Activated T-helper 17 cell treated with anti-CD3 and anti-CD28 coated beads, Interleukin-2, amount 50 U/mL, for 72 hours (primary cell): ENCODE measurements around the gene ZNF821. TPM values are rescaled to one million over a fixed set of nuclear protein-coding genes. Genes with fewer than 3 reads are reported as not detected.
"Not testable (repeated sequence)": the region's sequence is repeated elsewhere in the genome, so short reads cannot be mapped to it uniquely, and the experiment has no call there.

Experiments
- ATAC-seq: fragments of 150-1000 bp; cut with Tn5 transposase; replicated peaks from 2 replicates; pipeline ENCODE4 v1.10.0; 2021; ENCODE audit warnings: mild to moderate bottlenecking, moderate library complexity
- H3K27ac Mint-ChIP-seq: one replicate; pipeline ENCODE4 v1.8.0; 2022; ENCODE audit warnings: mixed read lengths
- H3K27me3 Mint-ChIP-seq: one replicate; pipeline ENCODE4 v1.8.0; 2022; ENCODE audit warnings: mixed read lengths
- H3K36me3 Mint-ChIP-seq: one replicate; pipeline ENCODE4 v1.8.0; 2022; ENCODE audit warnings: low read depth, mild to moderate bottlenecking, mixed read lengths
- H3K4me1 Mint-ChIP-seq: one replicate; pipeline ENCODE4 v1.8.0; 2022; ENCODE audit warnings: mixed read lengths
- H3K4me3 Mint-ChIP-seq: one replicate; pipeline ENCODE4 v1.8.0; 2022; ENCODE audit warnings: mild to moderate bottlenecking, mixed read lengths
- H3K9me3 Mint-ChIP-seq: one replicate; pipeline ENCODE4 v1.8.0; 2022; ENCODE audit warnings: mixed read lengths
- total RNA-seq, 2 donors: library from RNA; stranded (reverse); gene quantifications; one replicate each; pipeline ENCODE4 v1.2.3, GENCODE V29; 2022

ZNF821 gene
- total RNA-seq, 2 donors from 2014 or later, result 6.3 to 12.2 TPM

GRCh38 chr16:71893888-71894228, 9.9 kb upstream of the ZNF821 start:
- peak overlapping the region; percentile 96 for H3K27ac Mint-ChIP-seq

GRCh38 chr16:71889147-71889546, 5.2 kb upstream of the ZNF821 start:
- Mint-ChIP-seq H3K27me3 (no peaks in the 10 kb centered on the region), H3K27ac (no peak overlapping the region), H3K9me3 (no peaks in the 10 kb centered on the region), H3K4me3 (no peak overlapping the region), H3K36me3 (peaks cover 5% of the 10 kb centered on the region), H3K4me1 (peaks cover 4% of the 10 kb centered on the region)
- ATAC-seq, result no peak

More at GRCh38 chr16:71893888-71894228, 9.9 kb upstream of the ZNF821 start:
- ATAC-seq, result no peak
- H3K36me3 Mint-ChIP-seq, result peaks cover 39% of the 10 kb centered on the region
- H3K4me3 Mint-ChIP-seq, result peak overlapping the region; percentile 92
- no peaks in the 10 kb centered on the region for H3K9me3 Mint-ChIP-seq
- H3K27me3 Mint-ChIP-seq, result no peaks in the 10 kb centered on the region
- H3K4me1 Mint-ChIP-seq, result peaks cover 4% of the 10 kb centered on the region

DNA sequence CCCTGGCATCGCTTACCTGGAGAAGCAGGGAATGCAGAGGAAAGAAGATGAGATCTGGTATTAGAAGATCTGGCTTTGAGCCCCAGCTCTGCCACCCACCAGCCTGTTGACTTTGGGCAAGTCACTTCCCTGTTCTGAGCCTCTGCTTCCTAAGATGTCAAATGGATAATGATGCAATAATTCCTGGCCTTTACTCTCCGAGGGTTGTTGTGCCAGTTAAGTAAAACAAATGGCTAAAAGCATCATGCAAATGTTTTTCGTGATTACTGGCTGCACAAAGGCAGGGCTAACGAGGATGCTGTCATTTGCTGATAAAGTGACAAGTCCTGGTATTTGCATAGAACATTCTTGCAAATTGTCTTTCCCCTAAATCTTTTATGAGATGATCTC, 1.3 kb upstream of the ZNF821 start:
- Mint-ChIP-seq H3K36me3 (peaks cover 12% of the 10 kb centered on the region), H3K27me3 (no peaks in the 10 kb centered on the region), H3K27ac (peak overlapping the region; percentile 94), H3K4me3 (peak overlapping the region; percentile 95), H3K9me3 (no peaks in the 10 kb centered on the region), H3K4me1 (peaks cover 20% of the 10 kb centered on the region)
- no peak for ATAC-seq

DNA sequence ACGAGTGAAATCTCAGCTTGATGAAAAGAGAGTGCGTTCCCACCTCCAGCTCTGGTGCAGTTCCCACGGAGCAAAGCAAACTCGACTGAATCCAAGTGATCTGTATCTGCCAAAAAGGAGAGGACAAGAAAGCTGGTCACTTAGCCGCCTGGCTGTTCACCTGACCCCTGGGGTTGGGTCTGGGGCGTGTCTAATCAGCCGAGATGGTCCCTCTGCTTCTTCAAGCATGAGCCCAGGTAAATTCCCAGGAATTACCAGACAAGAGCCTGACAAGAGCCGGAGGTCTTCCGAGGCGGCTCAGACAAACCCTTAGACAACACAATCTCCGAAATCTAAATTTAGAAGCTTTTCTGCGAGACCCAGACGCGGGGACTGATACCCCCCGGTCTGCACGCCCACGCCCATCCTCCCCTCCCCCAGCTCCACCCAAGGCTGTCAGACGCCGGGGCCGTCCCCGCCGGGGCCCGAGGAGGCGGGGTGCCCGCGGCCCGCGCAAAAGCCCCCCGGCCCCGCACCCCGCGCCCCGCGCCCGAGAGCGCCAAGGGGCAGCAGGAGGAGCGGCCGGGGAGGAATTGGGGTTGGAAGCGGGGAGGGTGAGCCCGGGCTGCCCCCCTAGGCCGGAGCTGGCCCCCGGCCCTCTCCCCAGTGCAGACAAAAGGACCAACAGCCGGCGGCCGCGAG, 674 bp downstream of the ZNF821 start:
- H3K4me1 Mint-ChIP-seq, result peaks cover 28% of the 10 kb centered on the region
- H3K27me3 Mint-ChIP-seq, result no peaks in the 10 kb centered on the region
- H3K27ac Mint-ChIP-seq, result peak overlapping the region; percentile 91
- H3K9me3 Mint-ChIP-seq, result no peaks in the 10 kb centered on the region
- ATAC-seq, result peak; percentile 31
- H3K36me3 Mint-ChIP-seq, result peaks cover 29% of the 10 kb centered on the region
- H3K4me3 Mint-ChIP-seq, result peak overlapping the region; percentile 89

GRCh38 chr16:71882505-71883167, 1.3 kb downstream of the ZNF821 start:
- Mint-ChIP-seq H3K4me3 (peak overlapping the region; percentile 89), H3K4me1 (peaks cover 28% of the 10 kb centered on the region), H3K36me3 (peaks cover 33% of the 10 kb centered on the region), H3K27ac (peak overlapping the region; percentile 91), H3K27me3 (no peaks in the 10 kb centered on the region), H3K9me3 (no peaks in the 10 kb centered on the region)
- ATAC-seq, result peak; percentile 64

GRCh38 chr16:71880176-71880575, 3.8 kb downstream of the ZNF821 start:
- no peak for ATAC-seq
- Mint-ChIP-seq H3K4me3 (no peak overlapping the region), H3K27ac (no peak overlapping the region), H3K36me3 (peaks cover 44% of the 10 kb centered on the region), H3K27me3 (no peaks in the 10 kb centered on the region), H3K9me3 (no peaks in the 10 kb centered on the region), H3K4me1 (peaks cover 28% of the 10 kb centered on the region)

DNA sequence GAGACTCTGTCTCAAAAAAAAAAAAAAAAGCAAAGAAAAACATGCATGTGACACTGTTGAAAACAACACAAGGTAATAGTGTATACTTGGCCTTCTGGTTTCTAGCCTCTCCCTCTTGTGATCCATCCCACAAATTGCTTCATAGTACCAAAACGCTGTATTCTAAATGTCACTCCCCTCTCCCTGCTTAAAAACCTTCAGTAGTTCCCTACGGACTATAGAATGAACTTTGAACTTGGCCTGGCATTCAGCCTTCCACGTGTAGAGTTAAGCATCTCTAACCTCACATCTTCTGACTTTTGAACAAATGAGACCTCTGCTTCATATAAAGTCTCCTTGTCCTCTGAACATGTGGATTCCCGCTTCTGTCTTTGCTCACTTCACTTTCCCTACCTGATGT, 5.1 kb downstream of the ZNF821 start:
- Mint-ChIP-seq H3K4me1 (peaks cover 24% of the 10 kb centered on the region), H3K36me3 (peaks cover 49% of the 10 kb centered on the region), H3K9me3 (no peaks in the 10 kb centered on the region), H3K27me3 (no peaks in the 10 kb centered on the region), H3K27ac (no peak overlapping the region), H3K4me3 (no peak overlapping the region)
- ATAC-seq, result no peak

DNA sequence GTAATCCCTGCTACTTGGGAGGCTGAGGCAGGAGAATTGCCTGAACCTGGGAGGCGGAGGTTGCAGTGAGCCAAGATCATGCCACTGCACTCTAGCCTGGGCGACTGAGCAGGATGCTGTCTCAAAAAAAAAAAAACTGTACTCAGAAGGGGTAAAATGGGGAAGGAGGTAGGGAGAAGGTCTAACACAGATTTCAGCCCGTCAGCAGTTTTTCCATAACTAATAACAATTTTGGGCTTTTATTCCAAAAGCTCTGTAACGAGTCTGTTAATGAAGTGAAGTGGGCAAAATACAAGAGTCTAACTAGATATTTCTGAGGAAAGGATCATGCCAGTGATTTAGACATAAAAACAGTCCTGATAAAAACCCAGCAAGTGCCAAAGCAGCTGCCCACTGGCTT, 10.8 kb downstream of the ZNF821 start:
- Mint-ChIP-seq H3K4me1 (peaks cover 15% of the 10 kb centered on the region), H3K4me3 (no peak overlapping the region), H3K27me3 (no peaks in the 10 kb centered on the region), H3K36me3 (peaks cover 34% of the 10 kb centered on the region), H3K9me3 (no peaks in the 10 kb centered on the region), H3K27ac (peak overlapping the region; percentile 38)
- ATAC-seq, result no peak

- Mint-ChIP-seq H3K4me3 (no peak overlapping the region), H3K36me3 (peaks cover 43% of the 10 kb centered on the region), H3K27me3 (no peaks in the 10 kb centered on the region), H3K4me1 (peaks cover 15% of the 10 kb centered on the region), H3K27ac (peak overlapping the region; percentile 73), H3K9me3 (no peaks in the 10 kb centered on the region)
- peak; percentile 58 for ATAC-seq
These were observed 13.2 kb downstream of the ZNF821 start for GRCh38 chr16:71870818-71871217.

GRCh38 chr16:71869089-71869488, 14.9 kb downstream of the ZNF821 start:
- no peaks in the 10 kb centered on the region for H3K27me3 Mint-ChIP-seq
- H3K9me3 Mint-ChIP-seq, result no peaks in the 10 kb centered on the region
- H3K4me1 Mint-ChIP-seq, result peaks cover 15% of the 10 kb centered on the region
- H3K4me3 Mint-ChIP-seq, result no peak overlapping the region
- ATAC-seq, result no peak
- peaks cover 48% of the 10 kb centered on the region for H3K36me3 Mint-ChIP-seq
- no peak overlapping the region for H3K27ac Mint-ChIP-seq

GRCh38 chr16:71867939-71868338, 16.0 kb downstream of the ZNF821 start:
- H3K9me3 Mint-ChIP-seq, result no peaks in the 10 kb centered on the region
- no peak overlapping the region for H3K27ac Mint-ChIP-seq
- ATAC-seq, result no peak
- H3K4me1 Mint-ChIP-seq, result peaks cover 11% of the 10 kb centered on the region
- no peaks in the 10 kb centered on the region for H3K27me3 Mint-ChIP-seq
- peaks cover 53% of the 10 kb centered on the region for H3K36me3 Mint-ChIP-seq
- no peak overlapping the region for H3K4me3 Mint-ChIP-seq

GRCh38 chr16:71867175-71867574, 16.8 kb downstream of the ZNF821 start:
- not testable (repeated sequence) for H3K27ac Mint-ChIP-seq
- H3K36me3 Mint-ChIP-seq, result peaks cover 59% of the 10 kb centered on the region

DNA sequence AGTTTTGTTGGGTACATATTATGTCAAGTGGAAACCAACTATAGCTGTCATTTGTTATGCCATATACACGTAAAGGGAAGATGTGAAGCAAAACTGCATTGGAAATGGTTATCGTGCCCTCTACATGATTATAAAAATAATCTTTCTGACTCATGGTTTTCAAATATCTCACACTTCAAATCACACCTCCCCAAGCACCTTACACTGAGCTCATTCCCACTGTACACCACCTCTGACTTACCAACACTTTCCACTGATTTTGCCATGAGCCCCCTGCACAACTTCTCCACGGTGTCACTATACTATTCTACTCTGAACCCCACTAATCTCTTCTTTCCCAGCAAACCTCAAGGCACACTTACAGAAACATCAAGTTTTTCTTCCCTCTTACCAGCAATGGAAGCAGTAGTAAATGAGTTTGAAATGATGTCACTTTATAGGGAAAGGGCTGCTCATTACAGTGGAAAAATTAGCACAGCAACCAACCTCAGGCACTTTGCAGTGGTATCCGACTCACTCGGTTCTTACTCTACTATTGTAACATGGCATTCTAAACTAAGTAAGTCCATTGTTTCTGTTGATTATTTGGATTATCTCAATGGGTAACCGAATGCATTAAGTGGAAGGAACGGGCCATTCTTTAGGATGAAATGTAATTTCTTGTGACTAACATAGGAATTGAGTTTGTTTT, 18.7 kb downstream of the ZNF821 start:
- Mint-ChIP-seq H3K36me3 (peaks cover 76% of the 10 kb centered on the region), H3K27ac (no peak overlapping the region), H3K27me3 (no peaks in the 10 kb centered on the region), H3K4me3 (no peak overlapping the region), H3K9me3 (no peaks in the 10 kb centered on the region), H3K4me1 (peaks cover 4% of the 10 kb centered on the region)
- ATAC-seq, result peak; percentile 53

More at GRCh38 chr16:71867175-71867574, 16.8 kb downstream of the ZNF821 start:
- ATAC-seq, H3K9me3 Mint-ChIP-seq, H3K4me3 Mint-ChIP-seq, H3K4me1 Mint-ChIP-seq, H3K27me3 Mint-ChIP-seq: not testable (repeated sequence)

DNA sequence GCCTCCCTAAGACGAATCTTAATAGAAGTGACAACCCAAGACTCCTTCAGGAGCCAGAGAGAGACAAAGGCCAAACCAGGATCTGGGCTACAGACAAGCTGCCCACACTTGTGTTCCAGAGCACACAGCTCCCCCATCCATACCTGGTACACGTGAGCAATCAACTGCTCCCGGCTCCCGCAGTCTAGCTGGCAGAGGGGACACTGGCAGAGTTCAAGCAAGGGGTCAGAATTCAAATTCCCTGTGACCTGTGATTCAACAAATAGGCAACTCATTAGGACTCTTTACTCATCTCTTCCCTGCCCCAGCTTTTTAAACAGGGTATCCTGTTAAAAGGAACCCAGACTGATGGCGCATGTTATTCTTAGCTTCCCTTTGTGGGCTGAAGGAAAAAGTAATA, 20.0 kb downstream of the ZNF821 start:
- Mint-ChIP-seq H3K4me1 (no peaks in the 10 kb centered on the region), H3K9me3 (no peaks in the 10 kb centered on the region), H3K27me3 (no peaks in the 10 kb centered on the region), H3K27ac (no peak overlapping the region), H3K36me3 (peaks cover 76% of the 10 kb centered on the region), H3K4me3 (no peak overlapping the region)
- ATAC-seq, result no peak
